GM23248 (cell line): ENCODE results near the gene ZNF283. TPM values are rescaled to one million over a fixed set of nuclear protein-coding genes. Genes with fewer than 3 reads are reported as not detected.

Experiments used
- DNase-seq: peaks from one replicate; pipeline ENCODE4 v3.0.0-alpha.2; 2015
- H2AFZ ChIP-seq: fragments of 200-600 bp; sonication (generic); 2 replicates; pipeline ENCODE4 v1.6.1; 2016; ENCODE audit warnings: antibody characterized with exemption
- H3F3A ChIP-seq: fragments of 200-600 bp; sonication (generic); 2 replicates; pipeline ENCODE4 v1.6.1; 2016; ENCODE audit warnings: mild to moderate bottlenecking, antibody characterized with exemption, mixed run types; ENCODE audit not compliant: insufficient read depth
- H3K27ac ChIP-seq: fragments of 200-600 bp; sonication (generic); 2 replicates; pipeline ENCODE4 v1.5.1; 2016; ENCODE audit warnings: mild to moderate bottlenecking
- H3K27me3 ChIP-seq: fragments of 200-600 bp; sonication (generic); replicated peaks from 2 replicates; pipeline ENCODE4 v1.6.1; 2016; ENCODE audit warnings: mild to moderate bottlenecking; ENCODE audit not compliant: insufficient read depth
- H3K36me3 ChIP-seq: fragments of 200-600 bp; sonication (generic); 2 replicates; pipeline ENCODE4 v1.6.1; 2016; ENCODE audit warnings: low read depth, mild to moderate bottlenecking
- H3K4me1 ChIP-seq: fragments of 200-600 bp; sonication (generic); 2 replicates; pipeline ENCODE4 v1.6.1; 2016; ENCODE audit warnings: mild to moderate bottlenecking; ENCODE audit not compliant: insufficient read depth
- H3K4me2 ChIP-seq: fragments of 200-600 bp; sonication (generic); one replicate; pipeline ENCODE4 v1.6.1; 2016; ENCODE audit warnings: mild to moderate bottlenecking; ENCODE audit not compliant: unreplicated experiment
- H3K4me3 ChIP-seq: fragments of 200-600 bp; sonication (generic); 2 replicates; pipeline ENCODE4 v1.5.1; 2016; ENCODE audit warnings: mild to moderate bottlenecking
- H3K79me2 ChIP-seq: fragments of 200-600 bp; sonication (generic); 2 replicates; pipeline ENCODE4 v1.6.1; 2016; ENCODE audit warnings: mild to moderate bottlenecking; ENCODE audit not compliant: insufficient read depth
- H3K9ac ChIP-seq: fragments of 200-600 bp; sonication (generic); 2 replicates; pipeline ENCODE4 v1.6.1; 2016; ENCODE audit warnings: mild to moderate bottlenecking
- H3K9me2 ChIP-seq: fragments of 200-600 bp; sonication (generic); 2 replicates; pipeline ENCODE4 v1.6.1; 2016; ENCODE audit warnings: mixed run types, mild to moderate bottlenecking, moderate library complexity; ENCODE audit not compliant: insufficient read depth
- H3K9me3 ChIP-seq: fragments of 200-600 bp; sonication (generic); one replicate; pipeline ENCODE4 v1.6.1; 2017; ENCODE audit warnings: low read depth
- H4K20me1 ChIP-seq: fragments of 200-600 bp; sonication (generic); 2 replicates; pipeline ENCODE4 v1.6.0; 2016; ENCODE audit not compliant: insufficient read depth
- EZH2 ChIP-seq: fragments of 200-600 bp; sonication (generic); IDR thresholded peaks from 2 replicates; pipeline ENCODE4 v1.6.1; 2018; ENCODE audit warnings: antibody characterized with exemption, mild to moderate bottlenecking; ENCODE audit not compliant: insufficient read depth, poor library complexity, severe bottlenecking
- EZH2phosphoT487 ChIP-seq: fragments of 200-600 bp; sonication (generic); IDR thresholded peaks from 2 replicates; pipeline ENCODE4 v1.6.1; 2018; ENCODE audit warnings: antibody characterized with exemption, moderate library complexity, mild to moderate bottlenecking, low read depth; ENCODE audit not compliant: insufficient read depth
- WGBS, 2 experiments: methylation state at CpG; one replicate each; pipeline ENCODE4 v1.1.6; 2015 to 2017; ENCODE audit warnings: low lambda C conversion rate in 2 of 2, low coverage in 1 of 2; ENCODE audit errors: missing lambda C conversion rate in 2 of 2; 5-methylcytosine and 5-hydroxymethylcytosine counted together
- in situ Hi-C: fragments of 300-500 bp; cut with MboI; formaldehyde crosslinking; loops from 2 replicates; pipeline ENCODE4 v1.15.0; 2020
- polyA plus RNA-seq: library from polyadenylated mRNA; unstranded; fragments of >200 nt; fragmentation: Nextera tagmentation; extraction: Ambion mirVana; gene quantifications from 2 replicates; pipeline ENCODE4 v1.2.1, GENCODE V29; 2016
- total RNA-seq: library from RNA; depleted of rRNA; stranded (reverse); fragments of >200 nt; shearing (Covaris generic); gene quantifications from 2 replicates; pipeline ENCODE4 v1.2.3, GENCODE V29; 2014

The ZNF283 gene
- total and polyA plus RNA-seq, 2 experiments from 2014 or later: 4.6 to 12.1 TPM

GRCh38 chr19:43789029-43789428, 38.1 kb upstream of the ZNF283 start:
- Histone ChIP-seq H3K4me1 (peaks cover 12% of the 10 kb centered on the region), H3K27ac (no peak overlapping the region), H3K79me2 (no peaks in the 10 kb centered on the region), H4K20me1 (no peaks in the 10 kb centered on the region), H3F3A (no peaks in the 10 kb centered on the region; the same call in 1 of the 2 replicates), H3K9ac (no peak overlapping the region), H2AFZ (no peak overlapping the region), H3K4me2 (no peak overlapping the region), H3K9me3 (no peaks in the 10 kb centered on the region), H3K4me3 (no peak overlapping the region), H3K36me3 (no peaks in the 10 kb centered on the region), H3K9me2 (no peaks in the 10 kb centered on the region), H3K27me3 (peaks cover 9% of the 10 kb centered on the region)
- in situ Hi-C loops: loop anchor here (5.0 kb wide), 1 partner anchor 42 kb away; no protein-coding TSS in a partner anchor
- TF ChIP-seq EZH2phosphoT487 (no peak), EZH2 (no peak)
- WGBS, 2 experiments: 0 to 5% methylated on average over 3 of the region's 3 CpGs
- peak; percentile 70 for DNase-seq

- in situ Hi-C loops: no loop called here
- H3K79me2 ChIP-seq: no peaks in the 10 kb centered on the region
- no peak overlapping the region for H3K4me3 ChIP-seq
- no peak overlapping the region for H2AFZ ChIP-seq
- DNase-seq: no peak
- H3K4me2 ChIP-seq: no peak overlapping the region
- H4K20me1 ChIP-seq: no peaks in the 10 kb centered on the region
- no peaks in the 10 kb centered on the region for H3K4me1 ChIP-seq
- no peak overlapping the region for H3K27ac ChIP-seq
- peaks cover 9% of the 10 kb centered on the region for H3K27me3 ChIP-seq
- no peaks in the 10 kb centered on the region for H3K36me3 ChIP-seq
- 22 to 27% methylated on average over 3 of the region's 3 CpGs for WGBS, 2 experiments
- TF ChIP-seq EZH2: no peak
- TF ChIP-seq EZH2phosphoT487: no peak
- no peaks in the 10 kb centered on the region for H3K9me3 ChIP-seq
- H3K9ac ChIP-seq: no peak overlapping the region
- H3F3A ChIP-seq: no peaks in the 10 kb centered on the region
- H3K9me2 ChIP-seq: no peaks in the 10 kb centered on the region
Measured at GRCh38 chr19:43790587-43790986, 36.5 kb upstream of the ZNF283 start.

GRCh38 chr19:43797118-43797517, 30.0 kb upstream of the ZNF283 start:
- Histone ChIP-seq H3K4me2 (no peak overlapping the region), H3K79me2 (no peaks in the 10 kb centered on the region), H3K4me3 (no peak overlapping the region), H3F3A (no peaks in the 10 kb centered on the region), H3K9ac (no peak overlapping the region), H3K4me1 (no peaks in the 10 kb centered on the region), H2AFZ (no peak overlapping the region), H3K9me2 (no peaks in the 10 kb centered on the region), H3K27me3 (peaks cover 10% of the 10 kb centered on the region), H3K27ac (no peak overlapping the region), H4K20me1 (no peaks in the 10 kb centered on the region), H3K9me3 (no peaks in the 10 kb centered on the region), H3K36me3 (no peaks in the 10 kb centered on the region)
- WGBS, 2 experiments: 51 to 52% methylated on average over 6 of the region's 6 CpGs
- TF ChIP-seq EZH2 (no peak), EZH2phosphoT487 (no peak)
- no peak for DNase-seq
- in situ Hi-C loops: no loop called here

GRCh38 chr19:43797556-43797955, 29.6 kb upstream of the ZNF283 start:
- no peak overlapping the region for H2AFZ ChIP-seq
- in situ Hi-C loops: no loop called here
- no peak overlapping the region for H3K4me2 ChIP-seq
- no peaks in the 10 kb centered on the region for H3K79me2 ChIP-seq
- H3K4me3 ChIP-seq: no peak overlapping the region
- no peaks in the 10 kb centered on the region for H3F3A ChIP-seq
- H3K9me2 ChIP-seq: no peaks in the 10 kb centered on the region
- H3K9ac ChIP-seq: no peak overlapping the region
- 63 to 70% methylated on average over 7 of the region's 7 CpGs for WGBS, 2 experiments
- no peaks in the 10 kb centered on the region for H3K4me1 ChIP-seq
- no peak for DNase-seq
- H3K27me3 ChIP-seq: peaks cover 10% of the 10 kb centered on the region
- H3K27ac ChIP-seq: no peak overlapping the region
- H4K20me1 ChIP-seq: no peaks in the 10 kb centered on the region
- no peaks in the 10 kb centered on the region for H3K36me3 ChIP-seq
- no peaks in the 10 kb centered on the region for H3K9me3 ChIP-seq
- TF ChIP-seq EZH2: no peak
- TF ChIP-seq EZH2phosphoT487: no peak

- WGBS, 2 experiments: 59 to 62% methylated on average over 5 of the region's 5 CpGs
- in situ Hi-C loops: no loop called here
Measured at GRCh38 chr19:43798026-43798545, 29.0 kb upstream of the ZNF283 start.

More at GRCh38 chr19:43798026-43798545, 29.0 kb upstream of the ZNF283 start:
- Histone ChIP-seq H4K20me1 (no peaks in the 10 kb centered on the region), H3K4me3 (peak overlapping the region; percentile 71), H3K4me1 (no peaks in the 10 kb centered on the region), H2AFZ (peak overlapping the region; percentile 66), H3K9ac (no peak overlapping the region), H3F3A (no peaks in the 10 kb centered on the region), H3K9me3 (no peaks in the 10 kb centered on the region), H3K36me3 (no peaks in the 10 kb centered on the region), H3K4me2 (peak overlapping the region; percentile 66), H3K27ac (no peak overlapping the region), H3K9me2 (no peaks in the 10 kb centered on the region), H3K27me3 (peaks cover 8% of the 10 kb centered on the region), H3K79me2 (no peaks in the 10 kb centered on the region)
- no peak for TF ChIP-seq EZH2phosphoT487
- TF ChIP-seq EZH2: no peak
- no peak for DNase-seq
